IMR-90 (cell line): ENCODE results near the gene GAPDH. TPM values are rescaled to one million over a fixed set of nuclear protein-coding genes. Genes with fewer than 3 reads are reported as not detected.

ENCODE experiments used
- ATAC-seq: fragments of 200-7000 bp; cut with Tn5 transposase; 2 replicates; pipeline ENCODE4 v1.9.1; 2020; ENCODE audit warnings: low read depth, mild to moderate bottlenecking, moderate library complexity
- BruUV-seq: library from RNA; stranded (reverse); fragments of 400-500 nt; replicated peaks from 2 replicates; lab custom pipeline; 2021; lab: Mats Ljungman, UMichigan
- CTCF ChIA-PET: fragments of 300-600 bp; formaldehyde crosslinking; extraction: SDS; loops from one replicate; lab custom pipeline; 2021; ENCODE audit warnings: antibody characterized with exemption; lab: Yijun Ruan, JAX
- POLR2A ChIA-PET: fragments of 300-600 bp; sonication (Branson Sonifier 250); formaldehyde crosslinking; loops from one replicate; lab custom pipeline; 2022; ENCODE audit warnings: antibody characterized with exemption; ENCODE audit not compliant: unreplicated experiment; lab: Charles Lee
- DNase-seq: peaks from one replicate; pipeline ENCODE4 v3.0.0; 2013
- H2AFZ ChIP-seq: replicated peaks from 2 replicates; pipeline ENCODE3; 2013; ENCODE audit warnings: low read length, mild to moderate bottlenecking; ENCODE audit not compliant: poor library complexity
- H2AK5ac ChIP-seq: 2 replicates; pipeline ENCODE4 v1.6.1; 2013; ENCODE audit warnings: low read depth, low read length, inconsistent platforms
- H2AK9ac ChIP-seq: replicated peaks from 2 replicates; pipeline ENCODE3; 2013; ENCODE audit warnings: mild to moderate bottlenecking, low read depth, low read length, moderate library complexity; ENCODE audit not compliant: poor library complexity
- H2BK120ac ChIP-seq: 2 replicates; pipeline ENCODE4 v1.6.1; 2013; ENCODE audit warnings: low read depth, low read length, inconsistent platforms
- H2BK15ac ChIP-seq: 3 replicates; pipeline ENCODE4 v1.6.1; 2013; ENCODE audit warnings: low read depth, low read length, inconsistent platforms
- H2BK20ac ChIP-seq: 2 replicates; pipeline ENCODE4 v1.6.1; 2013; ENCODE audit warnings: low read depth, mild to moderate bottlenecking, inconsistent platforms, low read length, moderate library complexity
- H2BK5ac ChIP-seq: 2 replicates; pipeline ENCODE4 v1.6.1; 2013; ENCODE audit warnings: mild to moderate bottlenecking, low read depth, low read length, inconsistent platforms; ENCODE audit not compliant: poor library complexity, severe bottlenecking
- H3K14ac ChIP-seq: replicated peaks from 2 replicates; pipeline ENCODE4 v1.6.1; 2013; ENCODE audit warnings: low read depth, low read length, inconsistent platforms
- H3K18ac ChIP-seq: 2 replicates; pipeline ENCODE4 v1.6.1; 2013; ENCODE audit warnings: low read depth, low read length, control low read depth
- H3K23ac ChIP-seq: 2 replicates; pipeline ENCODE4 v1.6.1; 2013; ENCODE audit warnings: low read depth, low read length, inconsistent platforms
- H3K27ac ChIP-seq: 2 replicates; pipeline ENCODE4 v1.5.1; 2013; ENCODE audit warnings: mild to moderate bottlenecking, control low read depth, low read length; ENCODE audit not compliant: insufficient read depth
- H3K27me3 ChIP-seq: 2 replicates; pipeline ENCODE4 v1.6.1; 2013; ENCODE audit warnings: low read length; ENCODE audit not compliant: control insufficient read depth, insufficient read depth
- H3K36me3 ChIP-seq: 2 replicates; pipeline ENCODE4 v1.6.1; 2013; ENCODE audit warnings: low read length, mixed read lengths; ENCODE audit not compliant: control insufficient read depth, insufficient read depth
- H3K4ac ChIP-seq: 2 replicates; pipeline ENCODE4 v1.6.1; 2013; ENCODE audit warnings: low read depth, low read length, inconsistent platforms
- H3K4me1 ChIP-seq: 2 replicates; pipeline ENCODE4 v1.6.1; 2013; ENCODE audit warnings: low read length, mixed read lengths; ENCODE audit not compliant: control insufficient read depth, insufficient read depth
- H3K4me2 ChIP-seq: 2 replicates; pipeline ENCODE4 v1.6.1; 2013; ENCODE audit warnings: low read depth, mild to moderate bottlenecking, control low read depth, low read length, moderate library complexity
- H3K4me3 ChIP-seq: 2 replicates; pipeline ENCODE4 v1.5.1; 2013; ENCODE audit warnings: low read depth, mild to moderate bottlenecking, control low read depth, low read length, moderate library complexity; ENCODE audit not compliant: insufficient read depth
- H3K56ac ChIP-seq: 2 replicates; pipeline ENCODE4 v1.6.1; 2013; ENCODE audit warnings: low read length, inconsistent platforms; ENCODE audit not compliant: insufficient read depth; ENCODE audit errors: extremely low read depth
- H3K79me1 ChIP-seq, 2 experiments: 2 replicates each; pipeline ENCODE4 v1.6.1; 2013; ENCODE audit warnings: low read length in 2 of 2, inconsistent platforms in 1 of 2, low read depth in 1 of 2
- H3K9ac ChIP-seq: 2 replicates; pipeline ENCODE4 v1.6.1; 2013; ENCODE audit warnings: low read depth, low read length, control low read depth
- H3K9me1 ChIP-seq: 2 replicates; pipeline ENCODE4 v1.6.1; 2013; ENCODE audit warnings: low read length, inconsistent platforms; ENCODE audit not compliant: insufficient read depth
- H3K9me3 ChIP-seq: 2 replicates; pipeline ENCODE4 v1.6.1; 2013; ENCODE audit warnings: low read length; ENCODE audit not compliant: control insufficient read depth, insufficient read depth
- H4K20me1 ChIP-seq: 2 replicates; pipeline ENCODE4 v1.6.1; 2013; ENCODE audit warnings: low read length, inconsistent platforms; ENCODE audit not compliant: insufficient read depth
- H4K5ac ChIP-seq: 2 replicates; pipeline ENCODE4 v1.6.1; 2013; ENCODE audit warnings: mild to moderate bottlenecking, low read depth, low read length, control low read depth
- H4K8ac ChIP-seq, 2 experiments: 2 replicates each; pipeline ENCODE4 v1.6.1; 2013; ENCODE audit warnings: low read depth in 2 of 2, low read length in 2 of 2, control low read depth in 1 of 2, inconsistent platforms in 1 of 2
- H4K91ac ChIP-seq: 2 replicates; pipeline ENCODE4 v1.6.1; 2013; ENCODE audit warnings: low read depth, low read length, inconsistent platforms; ENCODE audit not compliant: insufficient read depth
- BHLHE40 ChIP-seq: fragments of 150-350 bp; IDR thresholded peaks from 2 replicates; pipeline ENCODE4 v1.6.1; 2016; ENCODE audit warnings: mild to moderate bottlenecking, low read depth, low read length
- FOS ChIP-seq: fragments of 150-350 bp; IDR thresholded peaks from 2 replicates; pipeline ENCODE4 v1.6.1; 2016; ENCODE audit warnings: low read depth, low read length
- MAFK ChIP-seq: IDR thresholded peaks from 2 replicates; pipeline ENCODE4 v1.6.1; 2012; ENCODE audit warnings: low read depth, low read length, improper control_type of control experiment
- MAZ ChIP-seq: IDR thresholded peaks from 2 replicates; pipeline ENCODE4 v1.6.1; 2012; ENCODE audit warnings: low read depth, mild to moderate bottlenecking, low read length, improper control_type of control experiment, moderate library complexity, borderline replicate concordance
- MXI1 ChIP-seq: IDR thresholded peaks from 2 replicates; pipeline ENCODE4 v1.6.1; 2012; ENCODE audit warnings: low read depth, mild to moderate bottlenecking, low read length, moderate library complexity, borderline replicate concordance
- NFE2L2 ChIP-seq: fragments of 150-350 bp; IDR thresholded peaks from 2 replicates; pipeline ENCODE4 v1.6.1; 2016; ENCODE audit warnings: low read depth, mild to moderate bottlenecking, low read length
- RCOR1 ChIP-seq: IDR thresholded peaks from 2 replicates; pipeline ENCODE4 v1.6.1; 2012; ENCODE audit warnings: mild to moderate bottlenecking, low read length, improper control_type of control experiment; ENCODE audit not compliant: insufficient replicate concordance
- WGBS, 2 experiments: methylation state at CpG; one replicate each; pipeline versions ENCODE4 v1.1.5 to v1.1.7; 2013; ENCODE audit warnings: missing lambda C conversion rate in 2 of 2; ENCODE audit not compliant: insufficient read length in 1 of 2; ENCODE audit errors: extremely low coverage in 2 of 2; 5-methylcytosine and 5-hydroxymethylcytosine counted together
- dilution Hi-C: fragments of 300-500 bp; cut with HindIII; formaldehyde crosslinking; loops from one replicate; pipeline ENCODE4 v1.14.3; 2018; ENCODE audit warnings: low sequenced_read_pairs; ENCODE audit not compliant: unreplicated experiment
- in situ Hi-C: fragments of 300-500 bp; cut with MboI; formaldehyde crosslinking; loops from 3 replicates; pipeline ENCODE4 v1.14.3; 2019; ENCODE audit warnings: low sequenced_read_pairs, inconsistent platforms, mixed read lengths
- intact Hi-C: fragments of 100-400 bp; cut with micrococcal nuclease; formaldehyde crosslinking; loops from 2 replicates; pipeline ENCODE4 v1.10.0; 2022
- polyA plus RNA-seq, 3 experiments: library from polyadenylated mRNA; depleted of rRNA; stranded (reverse); fragments of >200 nt; gene quantifications; 2 replicates each; pipeline ENCODE4 v1.2.3, GENCODE V29; 2012; ENCODE audit warnings: low replicate concordance in 1 of 3
- total RNA-seq: library from RNA; depleted of rRNA; stranded (reverse); fragments of >200 nt; gene quantifications from 2 replicates; pipeline ENCODE4 v1.2.3, GENCODE V29; 2012
- TF ChIP-seq, protein P1 (sequence below): fragments of 150-350 bp; IDR thresholded peaks from 2 replicates; pipeline ENCODE4 v1.6.1; 2016; ENCODE audit warnings: low read depth, mild to moderate bottlenecking, low read length, moderate library complexity, borderline replicate concordance

The GAPDH gene
- total and polyA plus RNA-seq, 2 of the 4 experiments (the other 2 are of a cell fraction), result 12,939 to 21,893 TPM

DNA sequence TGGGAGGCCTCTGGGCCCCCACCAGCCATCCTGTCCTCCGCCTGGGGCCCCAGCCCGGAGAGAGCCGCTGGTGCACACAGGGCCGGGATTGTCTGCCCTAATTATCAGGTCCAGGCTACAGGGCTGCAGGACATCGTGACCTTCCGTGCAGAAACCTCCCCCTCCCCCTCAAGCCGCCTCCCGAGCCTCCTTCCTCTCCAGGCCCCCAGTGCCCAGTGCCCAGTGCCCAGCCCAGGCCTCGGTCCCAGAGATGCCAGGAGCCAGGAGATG, 729 bp upstream of the GAPDH start:
- H3K36me3 ChIP-seq, result peaks cover 54% of the 10 kb centered on the region
- H3K79me1 ChIP-seq, result peaks cover 2 to 61% of the 10 kb centered on the region in 2 experiments; a peak in 3 of 4 replicates
- H2BK120ac ChIP-seq, result peak overlapping the region; percentile 96
- intact Hi-C loops, result loop anchor here (2.0 kb wide), 2 partner anchors 39 to 197 kb away; partner anchors contain the start of gene NCAPD2
- peak overlapping the region; percentile 95 for H2AK5ac ChIP-seq
- peak overlapping the region; percentile 96 for H4K91ac ChIP-seq
- H3K4me2 ChIP-seq, result peak overlapping the region; percentile 95
- TF ChIP-seq FOS (no peak), BHLHE40 (no peak), MXI1 (no peak), MAFK (no peak), NFE2L2 (no peak), RCOR1 (no peak), MAZ (no peak)
- TF ChIP-seq, protein P1, sequence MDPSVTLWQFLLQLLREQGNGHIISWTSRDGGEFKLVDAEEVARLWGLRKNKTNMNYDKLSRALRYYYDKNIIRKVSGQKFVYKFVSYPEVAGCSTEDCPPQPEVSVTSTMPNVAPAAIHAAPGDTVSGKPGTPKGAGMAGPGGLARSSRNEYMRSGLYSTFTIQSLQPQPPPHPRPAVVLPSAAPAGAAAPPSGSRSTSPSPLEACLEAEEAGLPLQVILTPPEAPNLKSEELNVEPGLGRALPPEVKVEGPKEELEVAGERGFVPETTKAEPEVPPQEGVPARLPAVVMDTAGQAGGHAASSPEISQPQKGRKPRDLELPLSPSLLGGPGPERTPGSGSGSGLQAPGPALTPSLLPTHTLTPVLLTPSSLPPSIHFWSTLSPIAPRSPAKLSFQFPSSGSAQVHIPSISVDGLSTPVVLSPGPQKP, result no peak
- no peak overlapping the region; the same call in 1 of the 2 replicates for H2BK20ac ChIP-seq
- ATAC-seq (no peak), DNase-seq (no peak)
- peak overlapping the region; percentile 80 to 82 for H4K8ac ChIP-seq
- dilution Hi-C loops, result no loop called here
- H4K20me1 ChIP-seq, result peaks cover 43% of the 10 kb centered on the region
- H2BK15ac ChIP-seq, result peak overlapping the region; percentile 63; the same call in 2 of the 3 replicates
- peak overlapping the region; percentile 99 for H3K14ac ChIP-seq
- no peaks in the 10 kb centered on the region for H3K9me1 ChIP-seq
- ChIA-PET CTCF (no interaction called here), POLR2A (interaction anchor here (0.5 to 2.9 kb wide), 36 partner anchors 13 to 543 kb away, joined by 3 to 48 read pairs (median 7); partner anchors contain the start of genes COPS7A, MRPL51, NOP2 and VAMP1)
- in situ Hi-C loops, result no loop called here
- H2AK9ac ChIP-seq, result peak overlapping the region; percentile 100
- peak overlapping the region; percentile 51 for H3K4me3 ChIP-seq
- H3K23ac ChIP-seq, result peak overlapping the region; percentile 90
- peak overlapping the region; percentile 84 for H3K9ac ChIP-seq
- WGBS, 2 experiments, result 0% methylated on average over 3 of the region's 9 CpGs; no CpG with 5 or more reads in 1 of the 2 experiments
- peak overlapping the region; percentile 97 for H3K4ac ChIP-seq
- H4K5ac ChIP-seq, result peak overlapping the region; percentile 93
- BruUV-seq, result no TSS peak
- H3K18ac ChIP-seq, result peak overlapping the region; percentile 93
- peak overlapping the region; percentile 99 for H2BK5ac ChIP-seq
- H3K56ac ChIP-seq, result peak overlapping the region; percentile 86
- H3K27ac ChIP-seq, result peak overlapping the region; percentile 94
- H3K27me3 ChIP-seq, result no peaks in the 10 kb centered on the region
- H2AFZ ChIP-seq, result peak overlapping the region; percentile 85
- peaks cover 12% of the 10 kb centered on the region for H3K4me1 ChIP-seq
- no peaks in the 10 kb centered on the region for H3K9me3 ChIP-seq
